Measurements from ENCODE around the gene GOLGA6C. TPM values are rescaled to one million over a fixed set of nuclear protein-coding genes. Genes with fewer than 3 reads are reported as not detected.
"Not testable (repeated sequence)": the region's sequence is repeated elsewhere in the genome, so short reads cannot be mapped to it uniquely, and the experiment has no call there.

The GOLGA6C gene, protein sequence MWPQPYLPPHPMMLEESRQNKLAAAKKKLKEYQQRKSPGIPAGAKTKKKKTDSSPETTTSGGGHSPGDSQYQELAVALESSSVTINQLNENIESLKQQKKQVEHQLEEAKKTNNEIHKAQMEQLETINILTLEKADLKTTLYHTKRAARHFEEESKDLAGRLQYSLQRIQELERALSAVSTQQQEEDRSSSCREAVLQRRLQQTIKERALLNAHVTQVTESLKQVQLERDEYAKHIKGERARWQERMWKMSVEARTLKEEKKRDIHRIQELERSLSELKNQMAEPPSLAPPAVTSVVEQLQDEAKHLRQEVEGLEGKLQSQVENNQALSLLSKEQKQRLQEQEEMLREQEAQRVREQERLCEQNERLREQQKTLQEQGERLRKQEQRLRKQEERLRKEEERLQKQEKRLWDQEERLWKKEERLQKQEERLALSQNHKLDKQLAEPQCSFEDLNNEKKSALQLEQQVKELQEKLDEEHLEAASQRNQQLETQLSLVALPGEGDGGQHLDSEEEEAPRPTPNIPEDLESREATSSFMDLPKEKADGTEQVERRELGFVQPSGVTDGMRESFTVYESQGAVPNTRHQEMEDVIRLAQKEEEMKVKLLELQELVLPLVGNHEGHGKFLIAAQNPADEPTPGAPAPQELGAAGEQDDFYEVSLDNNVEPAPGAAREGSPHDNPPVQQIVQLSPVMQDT
- total RNA-seq (2014; rRNA removed; shearing (Covaris generic)), result not detected in 2 replicates

DNA sequence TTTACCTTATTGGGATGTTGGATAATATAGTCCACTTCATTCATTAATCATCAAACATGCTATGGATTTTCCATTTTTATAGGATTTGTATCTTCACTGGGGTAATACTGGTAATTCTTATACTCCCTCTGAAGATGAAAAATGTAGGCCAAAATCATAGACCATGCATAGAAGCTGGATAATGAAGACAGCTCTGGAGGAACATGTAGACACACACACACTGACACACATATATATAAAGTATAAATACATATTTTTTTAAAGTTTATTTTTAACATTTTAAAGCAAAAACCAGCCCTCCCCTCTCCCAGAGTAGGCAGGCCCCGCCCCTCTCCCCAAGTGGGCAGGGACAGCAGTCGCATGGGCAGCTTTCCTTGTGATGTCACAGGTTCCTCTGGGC, at the start of gene GOLGA6C:
TSS of gene GOLGA6C (plus strand) at position 301 of the 400 bp plus-strand sequence. CDS start 265 bp downstream, outside the sequence.
- not testable (repeated sequence) for DNase-seq (ENCODE audit: low spot score)

DNA sequence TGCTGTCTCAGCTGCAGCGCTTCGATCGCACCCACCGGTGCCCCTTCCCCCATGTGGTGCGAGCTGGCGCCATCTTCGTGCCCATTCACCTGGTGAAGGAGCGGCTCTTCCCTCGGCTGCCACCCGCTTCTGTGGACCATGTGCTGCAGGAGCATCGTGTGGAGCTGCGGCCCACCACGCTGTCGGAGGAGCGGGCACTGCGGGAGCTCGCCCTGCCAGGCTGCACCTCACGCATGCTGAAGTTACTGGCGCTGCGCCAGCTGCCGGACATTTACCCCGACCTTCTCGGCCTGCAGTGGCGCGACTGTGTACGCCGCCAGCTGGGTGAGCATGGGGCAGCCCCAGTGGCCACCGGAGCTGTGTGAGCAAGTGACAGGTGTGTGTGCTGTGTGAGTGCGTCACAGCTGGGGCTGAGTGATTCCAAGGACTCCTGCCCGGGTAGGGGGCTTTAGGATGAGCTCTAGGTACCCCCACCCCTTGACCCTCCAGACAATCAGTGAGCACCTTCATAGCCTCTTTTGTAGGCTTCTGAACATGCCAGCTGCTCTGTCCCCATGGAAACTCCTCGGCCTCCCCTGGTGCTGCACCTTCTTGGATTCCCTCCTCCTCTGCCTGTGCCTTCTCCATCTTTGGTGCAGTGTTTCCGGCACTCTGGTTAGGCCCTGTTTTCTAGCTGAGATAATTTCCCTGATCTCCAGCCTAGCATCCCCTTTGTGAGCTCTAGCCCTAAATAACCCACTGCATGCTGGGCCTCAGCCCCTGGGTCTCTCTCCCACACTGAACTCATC, 49.4 kb upstream of the GOLGA6C start:
- no peak for DNase-seq (ENCODE audit: low spot score)

DNA sequence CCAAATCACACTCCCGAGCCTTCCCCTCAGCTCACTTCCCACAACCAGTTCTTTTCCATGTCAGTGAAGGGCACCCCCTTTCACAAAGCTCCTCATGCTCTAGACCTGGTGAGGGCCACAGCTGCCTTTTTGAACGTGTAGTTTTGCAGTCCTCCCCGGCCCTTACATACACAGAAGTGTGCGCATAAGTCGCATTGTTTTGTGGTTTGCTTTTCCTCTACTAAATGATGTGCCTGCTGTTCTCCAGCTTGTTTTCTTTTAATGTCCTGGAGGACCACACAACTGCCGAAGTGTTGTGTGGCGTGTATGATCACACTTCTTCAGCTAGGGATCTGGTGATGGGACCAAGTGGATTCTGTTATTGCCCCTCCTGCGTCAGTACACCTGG, 48.9 kb upstream of the GOLGA6C start:
- no peak for DNase-seq (ENCODE audit: low spot score)

DNA sequence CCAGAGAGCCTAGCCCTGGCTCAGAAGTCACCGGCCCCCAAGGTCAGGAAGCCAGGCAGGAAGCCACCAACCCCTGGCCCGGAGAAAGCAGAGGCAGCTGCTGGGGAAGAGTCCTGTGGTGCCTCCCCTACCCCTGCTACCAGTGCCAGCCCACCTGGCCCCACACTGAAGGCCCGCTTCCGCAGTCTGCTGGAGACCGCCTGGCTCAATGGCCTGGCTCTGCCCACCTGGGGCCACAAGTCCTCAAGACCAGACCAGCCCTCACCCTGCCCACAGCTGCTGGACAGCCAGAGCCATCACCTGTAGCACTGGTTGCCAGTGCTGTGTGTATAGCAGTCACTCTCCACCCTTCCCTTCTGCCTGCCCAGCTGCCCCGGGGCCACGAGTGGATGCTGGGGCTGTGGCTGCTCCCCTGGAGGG, 47.3 kb upstream of the GOLGA6C start:
- DNase-seq (ENCODE audit: low spot score), result no peak

DNA sequence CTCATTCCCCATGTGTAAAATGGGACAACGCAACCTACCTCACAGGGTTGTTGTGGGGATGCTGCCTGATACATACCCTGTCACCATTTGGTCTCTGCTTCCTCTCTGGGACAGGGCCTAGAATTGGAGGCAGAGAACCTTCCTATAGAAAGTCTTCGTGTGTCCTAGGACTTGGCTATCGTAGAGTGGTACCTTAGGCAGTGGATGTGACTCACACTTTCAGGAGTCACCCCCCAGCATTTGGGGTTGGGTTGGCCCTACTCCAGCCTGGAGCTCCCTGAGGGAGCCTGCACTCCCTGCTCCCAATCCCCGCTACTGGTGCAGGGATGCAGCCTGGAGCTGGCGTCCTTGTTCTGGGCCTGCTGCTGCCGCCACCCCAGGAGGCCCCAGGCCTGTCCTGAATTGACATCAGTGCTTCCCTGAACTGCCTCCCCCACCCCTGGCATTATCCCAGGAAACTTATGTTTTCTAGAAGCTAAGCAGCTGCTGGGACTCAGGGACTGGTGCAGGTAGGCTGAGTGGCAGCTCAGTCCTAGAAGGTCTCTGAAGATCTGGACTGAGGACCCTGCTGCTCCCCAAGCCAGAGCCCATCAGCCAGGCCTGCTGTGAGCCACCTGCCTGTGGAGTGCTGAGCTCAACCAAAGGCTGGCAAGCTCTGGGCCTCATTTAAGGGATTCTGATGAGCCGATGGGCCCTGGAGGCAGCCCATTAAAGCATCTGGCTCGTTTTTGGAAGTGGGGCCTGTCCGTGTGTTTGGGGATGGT, 46.5 kb upstream of the GOLGA6C start:
- no peak for DNase-seq (ENCODE audit: low spot score)

DNA sequence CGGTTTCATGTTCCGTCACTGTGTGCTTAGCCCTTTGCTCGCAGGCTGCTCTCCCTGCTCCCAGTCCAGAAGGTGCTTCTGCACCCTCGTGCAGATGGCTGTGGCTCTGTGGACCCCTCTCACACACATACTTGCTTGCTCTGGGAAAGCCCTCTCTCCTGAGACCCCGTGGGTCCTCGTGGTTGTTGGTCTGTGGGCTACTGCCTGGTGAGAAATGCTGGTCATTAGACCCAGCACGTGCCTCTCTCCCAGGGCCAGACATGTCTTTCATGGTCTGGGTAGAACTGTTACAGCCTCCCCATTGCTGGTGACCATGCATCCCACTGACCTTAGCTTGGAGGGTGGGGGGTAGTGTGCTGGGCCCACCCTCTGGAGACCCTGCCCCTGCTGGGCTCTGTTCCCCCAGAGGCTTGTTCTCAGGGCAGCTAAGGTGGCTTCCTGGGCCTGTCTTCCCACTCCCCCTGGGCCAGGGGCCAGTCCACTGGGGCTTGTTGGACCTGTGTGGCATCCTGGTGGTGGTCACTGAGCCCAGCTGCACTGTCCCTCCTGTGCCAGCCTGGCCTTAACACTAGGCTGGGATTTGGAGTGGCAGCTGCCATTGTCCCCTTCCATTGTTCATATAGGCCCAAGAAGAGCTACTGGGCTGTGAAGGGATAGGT, 45.8 kb upstream of the GOLGA6C start:
- no peak for DNase-seq (ENCODE audit: low spot score)

DNA sequence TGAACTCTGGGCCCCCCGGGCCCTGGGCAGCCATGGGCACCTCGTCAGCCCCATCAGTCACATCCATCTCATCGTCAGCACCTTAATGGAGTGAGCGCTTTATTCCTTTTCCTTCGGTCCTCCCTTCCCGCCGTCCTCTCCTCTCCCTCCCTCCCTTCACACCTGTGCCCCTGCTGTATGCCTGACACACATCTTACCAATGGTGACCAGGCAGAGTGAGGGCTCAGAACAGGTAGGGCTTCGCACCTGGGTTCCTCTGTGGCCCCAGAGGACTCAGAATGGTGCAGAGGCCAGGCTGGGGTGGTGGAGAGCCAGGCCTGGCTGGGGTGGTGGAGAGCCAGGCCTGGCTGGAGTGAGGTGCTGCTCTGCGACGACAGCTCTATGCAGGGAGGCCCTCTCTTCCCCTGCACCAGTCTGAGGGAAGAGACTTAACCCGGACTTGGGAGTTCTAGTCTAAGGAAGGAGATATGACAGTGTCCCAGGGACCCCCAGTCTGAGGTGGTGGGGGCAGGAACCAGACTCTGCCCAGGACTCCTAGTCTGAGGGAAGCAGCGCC, 44.8 kb upstream of the GOLGA6C start:
- no peak for DNase-seq (ENCODE audit: low spot score)

DNA sequence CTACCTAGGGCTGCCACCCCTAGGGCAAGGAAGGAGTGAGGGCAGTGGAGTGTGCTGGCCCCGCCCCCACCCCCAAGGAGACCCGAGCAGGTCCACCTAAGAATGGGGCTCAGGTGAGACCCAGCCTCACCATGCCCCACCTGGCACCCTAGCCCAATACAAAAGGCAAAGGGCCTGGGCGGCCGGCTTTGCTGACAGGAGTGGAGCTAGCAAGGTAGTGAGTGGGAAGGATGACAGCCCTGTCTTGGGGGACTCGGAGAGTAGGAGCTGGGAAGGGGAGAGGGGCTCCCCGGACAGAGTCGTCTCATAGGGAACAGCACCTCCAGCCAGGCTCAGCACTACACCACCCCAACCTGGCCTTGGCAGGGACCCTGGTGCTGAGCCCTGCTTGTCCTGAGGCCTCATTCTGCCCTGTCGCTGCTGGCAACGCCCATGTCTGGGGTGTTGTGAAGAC, 44.3 kb upstream of the GOLGA6C start:
- no peak for DNase-seq (ENCODE audit: low spot score)

DNA sequence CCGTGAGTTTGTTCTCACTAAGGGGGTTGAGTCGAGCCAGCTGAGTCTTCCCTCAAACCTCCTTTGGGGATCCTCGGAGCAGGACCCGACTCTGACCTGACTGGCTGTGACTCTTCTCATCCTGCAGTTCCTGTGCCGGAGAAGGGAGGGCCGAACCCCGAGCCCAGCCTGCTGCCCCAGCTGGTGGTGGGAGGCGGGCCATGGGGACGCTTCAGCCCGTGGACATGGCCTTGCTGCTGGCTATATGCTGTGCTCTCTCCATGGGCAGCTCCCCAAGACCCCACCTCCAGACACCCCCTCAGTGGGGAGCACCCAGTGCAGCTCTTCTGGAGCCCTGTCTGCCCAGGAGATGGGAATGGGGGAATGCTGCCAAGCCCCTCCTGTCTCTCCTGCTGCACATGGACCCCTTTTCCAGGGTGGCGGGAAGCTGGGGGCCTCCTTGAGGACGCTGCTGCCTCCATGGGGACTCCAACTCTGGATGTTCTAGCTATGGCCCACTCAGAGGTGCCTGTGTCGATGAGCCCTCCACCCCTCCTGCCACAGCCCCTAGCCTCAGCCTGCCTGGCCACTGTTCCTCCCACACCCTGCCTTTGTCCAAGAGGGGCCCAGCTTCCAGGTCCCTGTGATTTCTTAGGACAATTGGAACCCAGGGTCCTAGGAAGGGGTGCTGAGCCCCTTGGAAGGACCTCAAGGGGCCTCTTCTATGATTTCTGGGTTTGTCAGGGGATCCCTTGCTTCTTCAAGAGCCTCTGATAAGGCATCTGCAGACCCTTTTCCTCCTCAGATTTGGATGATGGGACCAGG, 43.6 kb upstream of the GOLGA6C start:
- no peak for DNase-seq (ENCODE audit: low spot score)

DNA sequence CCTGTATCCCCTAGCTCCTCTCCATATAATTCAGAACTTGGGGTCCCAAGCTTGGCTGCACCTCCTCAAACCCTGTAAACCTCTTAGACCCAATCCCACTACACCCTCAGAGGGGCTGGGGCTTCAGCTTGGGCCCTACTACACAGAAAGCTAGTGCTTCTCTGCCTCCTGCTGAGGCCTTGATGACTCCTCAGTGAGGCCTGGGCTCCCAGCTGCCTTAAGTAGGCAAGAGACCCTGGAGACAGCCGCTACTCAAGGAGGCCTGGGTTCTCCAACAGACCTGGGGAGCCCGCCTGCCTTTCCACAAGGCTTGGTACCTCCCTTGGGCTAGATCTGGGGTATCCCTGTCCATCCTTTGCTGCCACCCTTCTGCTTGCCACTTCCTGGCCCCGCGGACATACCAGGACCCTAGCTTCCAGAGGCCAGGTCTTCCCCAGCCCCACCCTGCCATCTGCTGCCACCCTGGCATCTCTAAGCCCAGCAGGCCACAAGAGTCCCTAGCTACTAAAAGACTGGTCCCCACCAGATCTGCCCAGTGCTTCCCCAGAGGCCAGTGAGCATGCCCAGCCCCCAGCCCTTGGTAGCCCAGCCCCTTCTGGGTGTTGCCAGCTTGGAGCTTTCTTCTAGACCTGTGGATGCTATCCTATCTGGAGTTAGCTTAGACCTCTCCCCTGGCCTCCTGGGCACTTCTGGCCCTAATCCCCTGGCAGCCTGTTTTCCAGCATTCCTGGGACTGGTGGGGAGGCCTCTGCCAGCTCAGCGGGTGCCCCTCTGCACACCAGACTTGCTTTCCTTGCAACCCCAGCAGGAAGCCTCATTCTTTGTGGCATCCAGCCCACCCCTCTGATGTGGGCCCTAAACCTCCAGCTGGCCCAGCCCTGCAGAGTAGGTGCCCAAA, 42.8 kb upstream of the GOLGA6C start:
- no peak for DNase-seq (ENCODE audit: low spot score)

DNA sequence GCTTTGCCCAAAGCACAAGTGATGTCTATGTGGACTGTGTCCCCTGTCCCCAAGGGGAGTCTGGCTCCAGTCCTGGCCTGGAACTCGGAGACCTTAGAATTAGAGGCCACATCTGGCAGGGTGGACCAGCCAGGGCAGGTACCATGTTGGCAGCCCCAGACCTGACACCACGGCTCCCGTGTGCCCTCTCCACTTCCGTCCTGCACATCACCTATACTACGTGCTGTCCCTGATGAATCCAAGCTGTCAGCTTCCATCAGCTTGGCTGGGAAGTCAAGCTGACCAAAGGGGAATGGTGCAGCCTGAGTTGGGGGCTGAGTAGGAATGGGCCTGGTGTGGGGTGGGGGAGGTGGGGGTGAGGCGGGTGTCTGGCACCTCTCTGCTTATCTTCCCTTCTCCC, 41.1 kb upstream of the GOLGA6C start:
- DNase-seq (ENCODE audit: low spot score), result no peak

DNA sequence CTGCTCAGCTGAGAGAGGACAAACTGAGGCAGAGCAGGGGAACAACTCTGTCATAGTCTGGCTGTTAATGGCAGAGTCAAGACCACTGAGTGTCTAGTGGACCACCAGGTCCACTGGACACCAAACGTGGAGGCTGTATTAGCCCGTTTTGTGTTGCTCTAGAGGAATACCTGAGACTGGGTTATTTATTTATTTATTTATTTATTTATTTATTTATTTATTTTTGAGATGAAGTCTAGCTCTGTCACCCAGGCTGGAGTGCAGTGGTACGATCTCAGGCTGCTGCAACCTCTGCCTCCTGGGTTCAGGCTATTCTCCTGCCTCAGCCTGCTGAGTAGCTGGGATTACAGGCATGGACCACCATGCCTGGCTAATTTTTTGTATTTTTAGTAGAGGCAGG, 40.6 kb upstream of the GOLGA6C start:
- not testable (repeated sequence) for DNase-seq (ENCODE audit: low spot score)

DNA sequence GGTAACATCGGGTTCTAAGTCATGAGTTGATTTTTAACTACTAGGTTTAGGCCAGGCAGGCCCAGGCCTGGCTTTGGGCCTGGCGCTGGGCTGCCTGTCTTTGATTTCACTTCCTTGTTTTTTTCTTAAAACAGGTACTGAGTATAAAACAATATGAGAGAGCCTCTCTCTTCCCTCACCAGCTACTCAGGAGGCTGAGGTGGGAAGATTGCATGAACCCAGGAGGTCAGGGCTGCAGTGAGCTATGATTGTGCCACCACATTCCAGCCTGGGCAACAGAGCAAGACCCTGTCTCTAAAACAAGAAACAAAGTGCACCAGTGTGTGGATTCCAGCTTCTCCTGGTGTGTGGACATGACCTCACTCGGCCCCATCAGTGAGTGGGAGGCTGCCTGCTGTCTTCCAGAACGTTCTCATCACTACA, 38.6 kb upstream of the GOLGA6C start:
- not testable (repeated sequence) for DNase-seq (ENCODE audit: low spot score)

DNA sequence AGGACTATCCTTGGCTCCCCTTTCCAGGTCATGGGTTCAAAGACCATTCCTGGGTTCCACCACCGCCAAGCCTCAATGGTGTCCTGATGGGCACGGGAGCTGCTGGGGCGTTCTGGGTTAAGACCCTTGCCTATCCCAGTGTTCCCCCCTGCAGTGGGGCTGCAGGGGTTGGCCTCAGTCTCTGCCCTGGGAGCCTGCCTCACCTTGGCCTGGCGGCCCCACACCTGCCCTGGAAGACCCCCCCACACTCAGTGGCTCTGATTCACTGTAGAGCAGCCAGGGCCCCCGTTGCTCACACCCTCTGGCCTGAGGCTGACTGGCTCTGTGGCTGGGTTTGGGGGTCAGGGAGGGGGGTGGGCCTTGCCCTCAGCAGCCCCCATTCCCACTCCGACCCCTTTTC, 34.4 kb upstream of the GOLGA6C start:
- no peak for DNase-seq (ENCODE audit: low spot score)

DNA sequence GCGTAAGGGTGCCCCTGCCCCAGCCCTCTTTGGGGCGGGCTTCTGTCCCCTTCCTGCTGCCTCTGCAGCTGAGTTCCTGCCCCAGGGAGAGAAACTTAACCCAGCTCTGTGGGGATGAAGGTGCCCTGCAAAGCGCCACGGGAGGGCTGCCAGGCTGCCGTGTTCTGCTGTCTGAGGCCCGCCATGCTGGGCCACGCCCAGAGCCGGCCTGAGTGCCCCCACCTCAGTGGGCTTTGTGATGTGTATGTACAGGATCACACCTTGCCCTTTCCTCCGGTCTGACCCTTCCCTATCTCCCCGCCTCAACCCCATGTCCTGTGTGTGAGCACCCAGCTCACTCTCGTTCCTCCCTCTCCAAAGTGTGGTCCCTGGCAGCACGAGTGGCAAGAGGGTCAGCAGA, 33.9 kb upstream of the GOLGA6C start:
- DNase-seq (ENCODE audit: low spot score), result no peak

DNA sequence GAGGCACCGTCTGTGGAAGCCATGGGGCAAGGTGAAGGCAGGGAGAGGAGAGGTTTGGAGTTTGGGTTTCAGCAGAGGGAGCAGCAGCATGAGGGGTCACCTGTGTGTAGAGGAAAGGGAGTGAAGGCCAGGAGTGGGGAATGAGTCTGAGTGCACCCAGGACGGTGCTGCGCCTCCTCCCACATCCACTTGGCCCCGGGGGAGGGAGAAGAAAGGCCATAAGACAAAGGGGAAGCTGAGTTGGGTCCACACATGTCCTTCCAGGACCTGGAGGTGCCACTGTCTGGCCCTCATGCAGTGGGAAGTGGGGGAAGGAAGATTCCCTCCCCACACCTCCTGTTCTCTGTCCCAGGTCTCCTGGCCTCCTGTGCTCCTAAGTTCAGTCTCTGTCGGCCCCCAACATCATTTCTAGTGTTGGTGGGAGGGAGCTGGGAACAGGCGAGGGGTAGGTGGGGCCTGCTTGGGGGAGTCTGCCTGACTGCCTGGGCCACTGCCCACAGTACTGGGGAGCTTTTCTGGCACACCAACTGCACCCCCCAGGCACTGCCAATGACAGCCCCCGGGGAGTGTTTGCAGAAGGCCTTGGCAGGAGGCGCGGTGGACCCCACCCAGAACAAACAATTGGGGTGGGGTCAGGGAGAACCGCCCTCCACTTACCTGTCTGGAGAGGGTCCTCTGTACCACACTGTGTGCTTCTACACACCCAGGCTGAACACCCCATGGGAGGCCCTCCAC, 32.9 kb upstream of the GOLGA6C start:
- not testable (repeated sequence) for DNase-seq (ENCODE audit: low spot score)

DNA sequence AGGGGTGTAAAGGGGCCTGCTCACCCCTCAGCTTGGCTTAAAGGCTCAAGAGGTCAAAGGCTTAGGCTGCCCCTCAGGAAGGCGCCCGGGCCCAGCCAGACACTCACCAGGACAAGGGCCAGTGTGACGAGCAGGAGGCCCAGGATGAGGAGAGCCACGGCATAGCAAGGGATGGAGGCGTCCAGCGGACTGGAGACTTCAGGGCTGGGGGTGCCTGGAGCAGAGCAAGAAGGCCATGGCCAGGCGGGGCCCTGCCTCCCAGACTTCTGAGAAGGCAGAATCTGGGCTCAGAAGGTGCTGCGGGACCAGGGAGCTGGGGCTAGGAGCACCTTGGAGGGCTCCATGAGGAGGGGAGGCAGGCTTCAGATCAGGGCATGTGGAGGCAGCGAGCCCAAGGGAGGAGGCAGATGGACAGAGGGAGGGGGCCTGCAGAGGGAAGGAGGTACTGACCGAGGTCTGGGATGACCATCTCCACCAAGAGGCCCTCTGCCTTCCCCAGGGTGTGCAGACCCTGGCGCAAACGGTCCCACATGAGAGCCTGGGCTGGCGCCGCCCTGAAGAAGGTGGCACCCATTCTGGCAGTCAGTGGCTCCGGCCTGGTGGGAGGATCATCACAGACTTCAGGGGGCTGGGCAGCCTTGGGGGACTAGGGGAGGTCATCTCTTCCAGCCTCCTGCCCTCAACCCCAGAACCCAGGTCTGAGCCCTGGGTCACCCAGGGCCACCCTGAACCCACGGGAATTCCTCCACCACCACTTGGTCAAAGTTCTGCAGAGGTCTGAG, 32.0 kb upstream of the GOLGA6C start:
- DNase-seq (ENCODE audit: low spot score), result no peak
